Left ventricle myocardium inferior (tissue), 1 donor: ENCODE measurements around the gene HLX. TPM values are rescaled to one million over a fixed set of nuclear protein-coding genes. Genes with fewer than 3 reads are reported as not detected.

Source experiments
- DNase-seq: peaks from one replicate; pipeline ENCODE4 v3.0.0-alpha.2; 2020
- H3K27ac ChIP-seq: fragments of 200-600 bp; replicated peaks from 2 replicates; pipeline ENCODE4 v1.8.0; 2021
- H3K27me3 ChIP-seq: fragments of 200-600 bp; 2 replicates; pipeline ENCODE4 v1.8.0; 2021; ENCODE audit warnings: low read depth
- H3K36me3 ChIP-seq: fragments of 200-600 bp; 2 replicates; pipeline ENCODE4 v1.8.0; 2021
- H3K4me1 ChIP-seq: fragments of 200-600 bp; 2 replicates; pipeline ENCODE4 v1.8.0; 2021
- H3K4me3 ChIP-seq: fragments of 200-600 bp; 2 replicates; pipeline ENCODE4 v1.8.0; 2021; ENCODE audit warnings: mild to moderate bottlenecking, moderate library complexity
- H3K9me3 ChIP-seq: fragments of 200-600 bp; replicated peaks from 2 replicates; pipeline ENCODE4 v1.8.0; 2021
- CTCF ChIP-seq: fragments of 200-600 bp; IDR thresholded peaks from 2 replicates; pipeline ENCODE4 v1.8.0; 2021; ENCODE audit warnings: antibody characterized with exemption, mild to moderate bottlenecking, borderline replicate concordance
- intact Hi-C: fragments of 100-400 bp; cut with micrococcal nuclease; formaldehyde crosslinking; loops from one replicate; pipeline ENCODE4 v1.11.0; 2022
- total RNA-seq: library from RNA; stranded (reverse); fragmentation: NEBNext Ultra II Directional; extraction: Animal tissue kit (Norgen Biotek cat#: 25700); gene quantifications from one replicate; pipeline ENCODE4 v1.2.1, GENCODE V29; 2021
- donor health status: DM: no; HTN: yes; CAD: no; lungs with severe emphysema.

Gene HLX
- total RNA-seq, 1 donor from 2014 or later = 3.5 TPM

- Histone ChIP-seq H3K27ac (no peak overlapping the region), H3K9me3 (no peaks in the 10 kb centered on the region), H3K4me1 (peaks cover 4% of the 10 kb centered on the region), H3K36me3 (no peaks in the 10 kb centered on the region), H3K27me3 (no peaks in the 10 kb centered on the region), H3K4me3 (no peak overlapping the region)
- no peak for DNase-seq
- TF ChIP-seq CTCF = no peak
- intact Hi-C loops = loop anchor here (10.0 kb wide), 1 partner anchor 289 kb away; no protein-coding TSS in a partner anchor
Measured at GRCh38 chr1:220915954-220916353, 36.7 kb downstream of the HLX start.

GRCh38 chr1:220917101-220917500 is 37.9 kb downstream of the HLX start:
- DNase-seq = no peak
- no peak overlapping the region for H3K27ac ChIP-seq
- intact Hi-C loops = loop anchor here (10.0 kb wide), 1 partner anchor 288 kb away; no protein-coding TSS in a partner anchor
- H3K27me3 ChIP-seq = no peaks in the 10 kb centered on the region
- no peaks in the 10 kb centered on the region for H3K36me3 ChIP-seq
- no peaks in the 10 kb centered on the region for H3K9me3 ChIP-seq
- H3K4me1 ChIP-seq = peaks cover 4% of the 10 kb centered on the region
- H3K4me3 ChIP-seq = no peak overlapping the region
- TF ChIP-seq CTCF = no peak

GRCh38 chr1:220917535-220918209 is 38.4 kb downstream of the HLX start:
- H3K4me3 ChIP-seq = no peak overlapping the region
- no peak overlapping the region for H3K27ac ChIP-seq
- no peak for DNase-seq
- intact Hi-C loops = loop anchor here (10.0 kb wide), 1 partner anchor 287 kb away; no protein-coding TSS in a partner anchor
- H3K4me1 ChIP-seq = peaks cover 4% of the 10 kb centered on the region
- no peaks in the 10 kb centered on the region for H3K36me3 ChIP-seq
- no peaks in the 10 kb centered on the region for H3K27me3 ChIP-seq
- no peaks in the 10 kb centered on the region for H3K9me3 ChIP-seq
- no peak for TF ChIP-seq CTCF

- no peaks in the 10 kb centered on the region for H3K36me3 ChIP-seq
- intact Hi-C loops = loop anchor here (10.0 kb wide), 1 partner anchor 286 kb away; no protein-coding TSS in a partner anchor
- H3K4me3 ChIP-seq = no peak overlapping the region
- peaks cover 4% of the 10 kb centered on the region for H3K4me1 ChIP-seq
- no peaks in the 10 kb centered on the region for H3K27me3 ChIP-seq
- no peak for TF ChIP-seq CTCF
- H3K27ac ChIP-seq = no peak overlapping the region
- DNase-seq = no peak
- H3K9me3 ChIP-seq = no peaks in the 10 kb centered on the region
Measured at GRCh38 chr1:220918285-220918951, 39.2 kb downstream of the HLX start.

- no peaks in the 10 kb centered on the region for H3K27me3 ChIP-seq
- no peak overlapping the region for H3K4me3 ChIP-seq
- H3K9me3 ChIP-seq = no peaks in the 10 kb centered on the region
- no peak overlapping the region for H3K27ac ChIP-seq
- no peaks in the 10 kb centered on the region for H3K4me1 ChIP-seq
- intact Hi-C loops = no loop called here
- no peak for DNase-seq
- H3K36me3 ChIP-seq = no peaks in the 10 kb centered on the region
- TF ChIP-seq CTCF = no peak
Measured at GRCh38 chr1:220920967-220921366, 41.7 kb downstream of the HLX start.
